Measurements from ENCODE around the gene PROZ. TPM values are rescaled to one million over a fixed set of nuclear protein-coding genes. Genes with fewer than 3 reads are reported as not detected.

PROZ gene
- total RNA-seq, 3 donors from 2014 or later (not counting 1 experiment from before 2014, with no cell fraction given) = 0.82 TPM; not detected in 2

DNA sequence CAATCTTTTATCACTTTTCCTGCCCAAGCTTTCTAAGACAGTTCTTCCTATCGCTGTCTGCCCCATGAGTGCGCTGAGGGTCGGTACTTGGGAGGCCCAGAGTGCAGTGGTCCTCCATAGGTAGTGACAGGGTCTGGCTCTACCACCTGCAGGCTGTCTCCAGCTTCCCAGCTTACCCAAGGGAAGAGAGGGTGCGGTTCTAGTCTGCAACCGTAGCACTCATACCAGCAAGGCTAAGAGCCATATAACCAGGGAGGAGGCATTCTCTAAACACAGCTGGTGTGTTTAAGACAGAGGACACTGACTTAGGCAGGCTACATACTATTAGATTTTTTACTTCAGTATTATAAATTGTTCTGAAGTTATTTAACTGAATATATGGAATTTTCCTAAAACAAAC lies 8.2 kb downstream of the PROZ start:
- no peak for DNase-seq
- TF ChIP-seq, protein P1, sequence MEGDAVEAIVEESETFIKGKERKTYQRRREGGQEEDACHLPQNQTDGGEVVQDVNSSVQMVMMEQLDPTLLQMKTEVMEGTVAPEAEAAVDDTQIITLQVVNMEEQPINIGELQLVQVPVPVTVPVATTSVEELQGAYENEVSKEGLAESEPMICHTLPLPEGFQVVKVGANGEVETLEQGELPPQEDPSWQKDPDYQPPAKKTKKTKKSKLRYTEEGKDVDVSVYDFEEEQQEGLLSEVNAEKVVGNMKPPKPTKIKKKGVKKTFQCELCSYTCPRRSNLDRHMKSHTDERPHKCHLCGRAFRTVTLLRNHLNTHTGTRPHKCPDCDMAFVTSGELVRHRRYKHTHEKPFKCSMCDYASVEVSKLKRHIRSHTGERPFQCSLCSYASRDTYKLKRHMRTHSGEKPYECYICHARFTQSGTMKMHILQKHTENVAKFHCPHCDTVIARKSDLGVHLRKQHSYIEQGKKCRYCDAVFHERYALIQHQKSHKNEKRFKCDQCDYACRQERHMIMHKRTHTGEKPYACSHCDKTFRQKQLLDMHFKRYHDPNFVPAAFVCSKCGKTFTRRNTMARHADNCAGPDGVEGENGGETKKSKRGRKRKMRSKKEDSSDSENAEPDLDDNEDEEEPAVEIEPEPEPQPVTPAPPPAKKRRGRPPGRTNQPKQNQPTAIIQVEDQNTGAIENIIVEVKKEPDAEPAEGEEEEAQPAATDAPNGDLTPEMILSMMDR (IDR thresholded peaks at IDR 0.05) = no peak
- Histone ChIP-seq H3K27ac (ENCODE audit: low read length) (no peak overlapping the region), H3K9me3 (ENCODE audit: control insufficient read depth, insufficient read depth, low read length) (no peaks in the 10 kb centered on the region), H3K4me3 (ENCODE audit: low read length) (no peak overlapping the region), H3K4me1 (ENCODE audit: control insufficient read depth, insufficient read depth, low read length) (peaks cover 30% of the 10 kb centered on the region), H3K36me3 (ENCODE audit: control insufficient read depth, insufficient read depth, low read length) (no peaks in the 10 kb centered on the region), H3K27me3 (ENCODE audit: control insufficient read depth, insufficient read depth, low read length) (no peaks in the 10 kb centered on the region)
- H3K27ac Mint-ChIP-seq = peak overlapping the region in 1 of 2 donors; percentile 77
- no peak for ATAC-seq
- peaks cover 25 to 65% of the 10 kb centered on the region in 2 donors for H3K4me1 Mint-ChIP-seq
- intact Hi-C loops (cut with micrococcal nuclease) = no loop called here
- H3K9me3 Mint-ChIP-seq = peaks cover 2 to 3% of the 10 kb centered on the region in 2 donors
- H3K4me3 Mint-ChIP-seq = no peak overlapping the region
- no peaks in the 10 kb centered on the region for H3K36me3 Mint-ChIP-seq
- peaks cover 0 to 8% of the 10 kb centered on the region in 2 donors for H3K27me3 Mint-ChIP-seq (ENCODE audit: low read depth in 2 of 2)
- 96% methylated on average over 5 of the region's 5 CpGs for WGBS (ENCODE audit: insufficient coverage)

DNA sequence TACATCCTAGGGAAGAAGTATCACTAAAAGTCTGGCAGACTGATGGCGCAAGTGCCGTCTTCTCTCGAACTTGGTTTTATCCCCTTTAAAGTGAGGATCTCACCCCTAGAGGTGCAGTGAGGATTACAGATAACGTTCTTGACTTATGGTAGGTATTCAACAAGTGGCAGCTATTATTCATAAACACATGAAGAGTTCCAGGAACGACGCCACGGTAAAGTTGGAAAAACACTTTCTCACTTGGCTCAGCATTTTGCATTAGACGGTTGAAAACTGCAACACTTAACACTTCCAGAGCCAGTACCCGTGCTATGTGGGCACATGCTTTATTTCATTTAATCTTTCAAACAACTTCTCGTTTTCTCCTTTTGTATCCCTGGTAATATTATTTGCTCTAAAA lies 8.7 kb downstream of the PROZ start:
- Mint-ChIP-seq H3K4me1 (peaks cover 25 to 65% of the 10 kb centered on the region in 2 donors), H3K4me3 (no peak overlapping the region), H3K36me3 (no peaks in the 10 kb centered on the region), H3K27me3 (ENCODE audit: low read depth in 2 of 2) (peaks cover 0 to 8% of the 10 kb centered on the region in 2 donors), H3K27ac (no peak overlapping the region), H3K9me3 (peaks cover 2 to 3% of the 10 kb centered on the region in 2 donors)
- no peak for DNase-seq
- no peak for ATAC-seq
- H3K27ac ChIP-seq (ENCODE audit: low read length) = no peak overlapping the region
- WGBS (ENCODE audit: insufficient coverage) = 97% methylated on average over 7 of the region's 10 CpGs
- no peak overlapping the region for H3K4me3 ChIP-seq (ENCODE audit: low read length)
- H3K4me1 ChIP-seq (ENCODE audit: control insufficient read depth, insufficient read depth, low read length) = peaks cover 31% of the 10 kb centered on the region
- no peaks in the 10 kb centered on the region for H3K9me3 ChIP-seq (ENCODE audit: control insufficient read depth, insufficient read depth, low read length)
- TF ChIP-seq, protein P1 (IDR thresholded peaks at IDR 0.05) = no peak
- no peaks in the 10 kb centered on the region for H3K27me3 ChIP-seq (ENCODE audit: control insufficient read depth, insufficient read depth, low read length)
- intact Hi-C loops (cut with micrococcal nuclease) = no loop called here
- no peaks in the 10 kb centered on the region for H3K36me3 ChIP-seq (ENCODE audit: control insufficient read depth, insufficient read depth, low read length)

DNA sequence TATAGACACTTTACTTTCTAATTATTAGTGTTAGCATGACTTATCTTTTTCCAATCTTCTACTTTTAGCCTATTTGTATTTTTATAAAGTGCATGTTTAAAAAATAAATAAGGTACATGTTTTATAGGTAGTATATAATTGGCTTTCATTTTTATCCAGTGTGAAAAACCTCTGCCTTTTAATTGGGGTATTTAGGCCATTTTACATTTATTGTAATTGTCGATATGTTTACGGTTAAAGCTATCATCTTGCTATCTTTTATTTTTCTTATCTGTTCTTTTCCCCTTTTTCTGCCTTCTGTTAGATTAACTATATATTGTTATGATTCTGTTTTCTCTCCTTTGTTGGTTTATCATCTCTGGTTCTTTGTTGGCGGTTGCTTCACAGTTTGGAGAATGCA lies 9.1 kb downstream of the PROZ start:
- H3K36me3 ChIP-seq (ENCODE audit: control insufficient read depth, insufficient read depth, low read length) = no peaks in the 10 kb centered on the region
- no peak for DNase-seq
- 93% methylated on average over 1 of the region's 3 CpGs for WGBS (ENCODE audit: insufficient coverage)
- H3K4me3 Mint-ChIP-seq = peak overlapping the region; percentile 7
- peaks cover 30% of the 10 kb centered on the region for H3K4me1 ChIP-seq (ENCODE audit: control insufficient read depth, insufficient read depth, low read length)
- intact Hi-C loops (cut with micrococcal nuclease) = no loop called here
- H3K27me3 Mint-ChIP-seq (ENCODE audit: low read depth in 2 of 2) = peaks cover 0 to 8% of the 10 kb centered on the region in 2 donors
- H3K4me1 Mint-ChIP-seq = peaks cover 25 to 65% of the 10 kb centered on the region in 2 donors
- no peak for ATAC-seq
- H3K9me3 ChIP-seq (ENCODE audit: control insufficient read depth, insufficient read depth, low read length) = no peaks in the 10 kb centered on the region
- no peak overlapping the region for H3K27ac ChIP-seq (ENCODE audit: low read length)
- no peaks in the 10 kb centered on the region for H3K27me3 ChIP-seq (ENCODE audit: control insufficient read depth, insufficient read depth, low read length)
- H3K36me3 Mint-ChIP-seq = no peaks in the 10 kb centered on the region
- no peak overlapping the region for H3K4me3 ChIP-seq (ENCODE audit: low read length)
- H3K9me3 Mint-ChIP-seq = peaks cover 2 to 3% of the 10 kb centered on the region in 2 donors
- TF ChIP-seq, protein P1 (IDR thresholded peaks at IDR 0.05) = no peak
- H3K27ac Mint-ChIP-seq = no peak overlapping the region

DNA sequence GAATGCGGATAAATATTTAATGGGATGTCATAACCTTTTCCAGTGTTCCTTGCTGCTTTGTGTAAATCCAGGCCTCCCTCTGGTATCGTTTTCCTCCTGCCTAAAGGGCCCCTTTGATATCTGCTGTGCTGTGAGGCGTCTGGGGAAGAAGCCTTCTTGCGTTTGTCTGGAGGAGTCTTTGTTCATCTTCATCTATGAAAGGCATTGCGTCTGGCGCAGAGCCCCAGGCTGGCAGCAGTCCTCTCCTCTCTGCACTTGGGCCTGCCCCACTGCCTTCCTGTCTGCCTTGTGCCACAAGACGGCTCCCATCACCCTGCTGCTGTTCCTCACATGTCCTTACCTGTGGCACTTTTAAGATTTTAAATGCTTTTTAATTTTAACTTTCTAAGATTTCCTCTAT lies 9.8 kb downstream of the PROZ start:
- peaks cover 19 to 63% of the 10 kb centered on the region in 2 donors for H3K4me1 Mint-ChIP-seq
- ATAC-seq (no peak), DNase-seq (no peak)
- Histone ChIP-seq H3K27ac (ENCODE audit: low read length) (no peak overlapping the region), H3K27me3 (ENCODE audit: control insufficient read depth, insufficient read depth, low read length) (no peaks in the 10 kb centered on the region), H3K9me3 (ENCODE audit: control insufficient read depth, insufficient read depth, low read length) (no peaks in the 10 kb centered on the region), H3K4me1 (ENCODE audit: control insufficient read depth, insufficient read depth, low read length) (peaks cover 24% of the 10 kb centered on the region), H3K4me3 (ENCODE audit: low read length) (no peak overlapping the region), H3K36me3 (ENCODE audit: control insufficient read depth, insufficient read depth, low read length) (no peaks in the 10 kb centered on the region)
- TF ChIP-seq, protein P1 (IDR thresholded peaks at IDR 0.05) = no peak
- 99% methylated on average over 6 of the region's 7 CpGs for WGBS (ENCODE audit: insufficient coverage)
- intact Hi-C loops (cut with micrococcal nuclease) = no loop called here
- no peak overlapping the region for H3K27ac Mint-ChIP-seq
- peaks cover 0 to 5% of the 10 kb centered on the region in 2 donors for H3K27me3 Mint-ChIP-seq (ENCODE audit: low read depth in 2 of 2)
- no peak overlapping the region for H3K4me3 Mint-ChIP-seq
- H3K9me3 Mint-ChIP-seq = peaks cover 2 to 3% of the 10 kb centered on the region in 2 donors
- no peaks in the 10 kb centered on the region for H3K36me3 Mint-ChIP-seq
